ENCODE measurements around the gene ACSL1. TPM values are rescaled to one million over a fixed set of nuclear protein-coding genes. Genes with fewer than 3 reads are reported as not detected.

ACSL1 gene
- total RNA-seq, 2 donors from 2014 or later = 3.8 to 5.2 TPM

- TF ChIP-seq, protein P1, sequence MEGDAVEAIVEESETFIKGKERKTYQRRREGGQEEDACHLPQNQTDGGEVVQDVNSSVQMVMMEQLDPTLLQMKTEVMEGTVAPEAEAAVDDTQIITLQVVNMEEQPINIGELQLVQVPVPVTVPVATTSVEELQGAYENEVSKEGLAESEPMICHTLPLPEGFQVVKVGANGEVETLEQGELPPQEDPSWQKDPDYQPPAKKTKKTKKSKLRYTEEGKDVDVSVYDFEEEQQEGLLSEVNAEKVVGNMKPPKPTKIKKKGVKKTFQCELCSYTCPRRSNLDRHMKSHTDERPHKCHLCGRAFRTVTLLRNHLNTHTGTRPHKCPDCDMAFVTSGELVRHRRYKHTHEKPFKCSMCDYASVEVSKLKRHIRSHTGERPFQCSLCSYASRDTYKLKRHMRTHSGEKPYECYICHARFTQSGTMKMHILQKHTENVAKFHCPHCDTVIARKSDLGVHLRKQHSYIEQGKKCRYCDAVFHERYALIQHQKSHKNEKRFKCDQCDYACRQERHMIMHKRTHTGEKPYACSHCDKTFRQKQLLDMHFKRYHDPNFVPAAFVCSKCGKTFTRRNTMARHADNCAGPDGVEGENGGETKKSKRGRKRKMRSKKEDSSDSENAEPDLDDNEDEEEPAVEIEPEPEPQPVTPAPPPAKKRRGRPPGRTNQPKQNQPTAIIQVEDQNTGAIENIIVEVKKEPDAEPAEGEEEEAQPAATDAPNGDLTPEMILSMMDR (conservative IDR thresholded peaks at IDR 0.05) = no peak
- no peak overlapping the region for H3K4me3 ChIP-seq (ENCODE audit: low read length)
- Mint-ChIP-seq H3K27ac (no peak overlapping the region), H3K4me3 (no peak overlapping the region), H3K36me3 (ENCODE audit: low read depth) (no peaks in the 10 kb centered on the region), H3K27me3 (ENCODE audit: insufficient read depth) (no peaks in the 10 kb centered on the region), H3K9me3 (peaks cover 2% of the 10 kb centered on the region), H3K4me1 (no peaks in the 10 kb centered on the region)
- H3K36me3 ChIP-seq (ENCODE audit: control insufficient read depth, insufficient read depth, low read length) = peaks cover 21% of the 10 kb centered on the region
- no peak for DNase-seq
- no peak overlapping the region for H3K9ac ChIP-seq (ENCODE audit: extremely low read depth, low read length, poor library complexity, severe bottlenecking)
- H3K9me3 ChIP-seq (ENCODE audit: control insufficient read depth, low read length) = peaks cover 3% of the 10 kb centered on the region
- H3K27me3 ChIP-seq (ENCODE audit: control insufficient read depth, insufficient read depth, low read length, poor library complexity, severe bottlenecking) = no peaks in the 10 kb centered on the region
- WGBS, 2 experiments (ENCODE audit: insufficient coverage in 1 of 2, insufficient read length in 1 of 2) = 90% methylated on average over 3 of the region's 3 CpGs; no CpG with 5 or more reads in 1 of the 2 experiments
- H3K27ac ChIP-seq (ENCODE audit: low read depth, low read length) = no peak overlapping the region
- H3K4me1 ChIP-seq (ENCODE audit: control insufficient read depth, insufficient read depth, low read length) = no peaks in the 10 kb centered on the region
These were observed 34.9 kb downstream of the ACSL1 start for GRCh38 chr4:184790826-184791225.

GRCh38 chr4:184787766-184788503 lies 37.8 kb downstream of the ACSL1 start:
- DNase-seq = no peak
- H3K9me3 ChIP-seq (ENCODE audit: control insufficient read depth, low read length) = no peaks in the 10 kb centered on the region
- TF ChIP-seq, protein P1 (conservative IDR thresholded peaks at IDR 0.05) = no peak
- H3K9ac ChIP-seq (ENCODE audit: extremely low read depth, low read length, poor library complexity, severe bottlenecking) = no peak overlapping the region
- Mint-ChIP-seq H3K9me3 (no peaks in the 10 kb centered on the region), H3K36me3 (ENCODE audit: low read depth) (no peaks in the 10 kb centered on the region), H3K4me3 (no peak overlapping the region), H3K27me3 (ENCODE audit: insufficient read depth) (no peaks in the 10 kb centered on the region), H3K4me1 (peaks cover 2% of the 10 kb centered on the region), H3K27ac (no peak overlapping the region)
- H3K4me1 ChIP-seq (ENCODE audit: control insufficient read depth, insufficient read depth, low read length) = no peaks in the 10 kb centered on the region
- H3K36me3 ChIP-seq (ENCODE audit: control insufficient read depth, insufficient read depth, low read length) = peaks cover 27% of the 10 kb centered on the region
- WGBS, 2 experiments (ENCODE audit: insufficient coverage in 1 of 2, insufficient read length in 1 of 2) = 89 to 91% methylated on average over 5 to 6 of the region's 6 CpGs
- H3K27me3 ChIP-seq (ENCODE audit: control insufficient read depth, insufficient read depth, low read length, poor library complexity, severe bottlenecking) = no peaks in the 10 kb centered on the region
- H3K27ac ChIP-seq (ENCODE audit: low read depth, low read length) = no peak overlapping the region
- H3K4me3 ChIP-seq (ENCODE audit: low read length) = no peak overlapping the region

DNA sequence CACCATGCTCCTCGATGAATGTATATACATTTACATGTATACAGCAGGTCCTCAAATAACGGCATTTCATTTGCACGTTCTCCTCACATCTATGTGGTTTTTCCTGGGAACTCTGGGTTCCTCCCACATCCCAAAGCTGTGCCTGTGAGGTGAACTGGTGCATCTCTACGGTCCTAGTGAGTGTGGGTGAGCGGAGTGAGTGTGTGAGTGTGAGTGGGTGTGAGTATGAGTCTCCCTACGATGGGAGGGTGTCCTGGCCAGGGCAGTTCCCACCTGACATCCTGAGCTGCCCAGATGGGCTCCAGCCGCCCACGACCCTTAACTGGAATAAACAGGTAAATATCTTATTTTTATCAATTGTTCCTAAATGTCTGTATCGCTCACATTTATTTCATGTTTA lies 40.0 kb downstream of the ACSL1 start:
- H3K4me1 Mint-ChIP-seq = peaks cover 6% of the 10 kb centered on the region
- no peaks in the 10 kb centered on the region for H3K9me3 Mint-ChIP-seq
- H3K9me3 ChIP-seq (ENCODE audit: control insufficient read depth, low read length) = no peaks in the 10 kb centered on the region
- no peaks in the 10 kb centered on the region for H3K27me3 Mint-ChIP-seq (ENCODE audit: insufficient read depth)
- H3K27ac ChIP-seq (ENCODE audit: low read depth, low read length) = no peak overlapping the region
- H3K27me3 ChIP-seq (ENCODE audit: control insufficient read depth, insufficient read depth, low read length, poor library complexity, severe bottlenecking) = no peaks in the 10 kb centered on the region
- peaks cover 39% of the 10 kb centered on the region for H3K36me3 ChIP-seq (ENCODE audit: control insufficient read depth, insufficient read depth, low read length)
- H3K4me3 Mint-ChIP-seq = no peak overlapping the region
- no peaks in the 10 kb centered on the region for H3K36me3 Mint-ChIP-seq (ENCODE audit: low read depth)
- H3K9ac ChIP-seq (ENCODE audit: extremely low read depth, low read length, poor library complexity, severe bottlenecking) = no peak overlapping the region
- no peak overlapping the region for H3K4me3 ChIP-seq (ENCODE audit: low read length)
- TF ChIP-seq, protein P1 (conservative IDR thresholded peaks at IDR 0.05) = no peak
- DNase-seq = no peak
- H3K4me1 ChIP-seq (ENCODE audit: control insufficient read depth, insufficient read depth, low read length) = no peaks in the 10 kb centered on the region
- WGBS, 2 experiments (ENCODE audit: insufficient coverage in 1 of 2, insufficient read length in 1 of 2) = 95 to 98% methylated on average over 3 to 9 of the region's 9 CpGs
- H3K27ac Mint-ChIP-seq = no peak overlapping the region
